Testis (tissue), 2 donors: Measurements from ENCODE around the gene CDH9.

Source experiments
- CTCF ChIP-seq, 3 experiments: fragments of 450-650 bp in 2 of 3; fragments of 200-600 bp in 1 of 3; sonication (generic) in 1 of 3; IDR thresholded peaks; one replicate each; pipeline ENCODE4 v1.5.1; 2016 to 2019; ENCODE audit warnings: antibody characterized with exemption in 3 of 3, mild to moderate bottlenecking in 2 of 3, moderate library complexity in 1 of 3
- POLR2A ChIP-seq: fragments of 450-650 bp; IDR thresholded peaks from one replicate; pipeline ENCODE4 v1.6.1; 2017; ENCODE audit warnings: antibody characterized with exemption, mild to moderate bottlenecking, moderate library complexity

GRCh38 chr5:26903469-26903868, 134.9 kb downstream of the CDH9 start:
- TF ChIP-seq CTCF (IDR thresholded peaks at IDR 0.05) = no peak
- TF ChIP-seq POLR2A = no peak
